ENCODE data around the gene TSR2. TPM values are rescaled to one million over a fixed set of nuclear protein-coding genes. Genes with fewer than 3 reads are reported as not detected.

Gene TSR2
- total and polyA plus RNA-seq, 2 donors (not counting 3 experiments of a cell fraction or from before 2014, with no cell fraction given), result 12.4 to 22.8 TPM

DNA sequence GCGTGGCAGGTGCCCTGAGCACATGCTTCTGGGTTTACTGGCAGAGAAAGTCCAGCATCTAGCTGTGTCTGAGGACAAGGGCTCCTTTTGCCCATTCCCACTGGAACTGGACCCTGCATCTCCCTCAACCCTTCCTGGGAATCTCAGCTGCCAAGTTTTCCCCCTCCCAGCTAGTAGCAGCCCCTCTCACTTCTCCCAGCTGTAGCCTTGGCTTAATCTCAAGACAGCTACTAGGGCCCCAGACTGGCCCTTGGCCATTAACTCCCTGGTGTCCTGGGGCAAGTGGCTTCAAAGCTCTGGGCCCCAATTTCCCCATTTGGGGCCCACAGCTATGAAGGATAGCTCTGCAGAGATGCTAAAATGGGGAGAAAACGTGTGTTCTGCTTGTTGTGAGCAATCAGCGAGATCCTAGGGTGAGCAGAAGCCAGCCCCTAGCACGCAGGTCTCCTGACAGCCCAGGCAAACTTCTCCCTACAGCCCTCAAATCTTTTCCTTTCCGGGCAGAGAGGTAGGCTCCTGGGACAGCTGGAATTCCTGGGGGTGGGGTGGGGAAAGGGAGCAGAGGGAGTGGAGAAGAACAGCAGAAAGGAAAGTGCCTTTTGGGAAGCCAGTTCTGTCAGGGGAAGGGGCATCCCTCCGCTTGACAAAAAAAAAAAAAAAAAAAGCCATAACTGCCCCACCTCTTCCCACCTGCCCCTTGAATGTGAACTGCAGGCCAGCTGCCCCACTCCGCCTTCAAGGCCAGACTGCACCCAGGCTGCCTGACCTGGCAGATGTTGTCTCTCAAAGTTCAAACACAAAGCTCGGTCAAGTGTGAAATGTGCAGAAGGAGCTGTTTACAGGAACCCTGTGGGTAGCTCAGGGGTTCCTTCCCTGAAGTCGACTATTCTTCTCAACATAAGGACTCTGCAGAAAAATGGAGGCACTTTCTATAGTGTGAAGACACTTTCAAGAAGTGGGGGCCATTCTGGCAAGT, 39.2 kb downstream of the TSR2 start:
- POLR2A ChIA-PET, result interaction anchor here (0.5 kb wide), 1 partner anchor 490 kb away, joined by 9 read pairs; no protein-coding TSS in a partner anchor

DNA sequence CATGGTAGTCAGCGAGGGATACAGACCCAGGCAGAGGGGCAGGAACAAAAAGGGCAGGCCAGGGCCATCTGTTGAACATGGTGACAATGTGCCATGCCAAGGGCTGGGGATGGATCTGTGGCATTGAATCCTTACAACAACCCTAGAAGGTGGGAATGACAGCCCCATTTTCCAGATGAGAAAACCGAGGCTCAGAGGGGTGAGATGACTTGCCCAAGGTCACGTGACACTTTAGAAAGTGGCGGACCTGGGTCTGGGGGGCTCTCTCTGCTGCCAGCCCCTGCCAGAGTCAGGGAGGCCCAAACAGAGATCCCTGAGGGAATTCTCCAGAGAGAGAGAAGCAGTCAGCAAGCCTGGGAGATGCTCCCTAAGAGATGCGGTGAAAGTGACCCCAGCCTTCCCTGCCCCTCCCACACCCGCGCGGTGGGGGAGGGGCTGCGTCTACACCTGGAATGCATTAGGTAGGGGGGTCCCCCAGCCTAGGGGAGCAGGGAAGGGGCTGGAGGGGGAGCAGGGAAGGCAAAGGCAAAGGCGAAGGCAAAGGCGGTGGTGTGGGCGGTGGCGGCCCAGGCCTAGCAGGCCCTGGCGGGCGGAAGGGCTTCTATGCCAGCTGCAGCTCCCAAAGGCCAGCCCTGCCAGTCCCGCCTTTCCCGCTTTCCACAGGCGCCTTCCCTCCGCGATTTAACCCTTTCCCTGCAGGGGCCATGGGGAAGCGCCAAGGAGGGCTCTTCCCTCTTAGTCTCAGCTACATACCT, 42.8 kb downstream of the TSR2 start:
- Histone ChIP-seq H3K36me3 (ENCODE audit: control insufficient read depth in 2 of 2, extremely low read depth in 1 of 2, insufficient read depth in 2 of 2, low read length in 2 of 2) (no peaks in the 10 kb centered on the region), H3K4me2 (ENCODE audit: insufficient read depth, low read length) (no peak overlapping the region), H3K4me3 (replicated peaks in 1 of 3; ENCODE audit: insufficient read depth in 1 of 3, low read depth in 1 of 3, low read length in 3 of 3) (no peak overlapping the region), H3K9ac (replicated peaks; ENCODE audit: extremely low read depth, insufficient read depth, low read length) (no peak overlapping the region), H2AFZ (ENCODE audit: low read depth, low read length) (peak overlapping the region; percentile 47), H3K9me3 (replicated peaks; ENCODE audit: control insufficient read depth, insufficient read depth, low read length) (no peaks in the 10 kb centered on the region), H4K20me1 (replicated peaks; ENCODE audit: control insufficient read depth, extremely low read depth, insufficient read depth, low read length) (no peaks in the 10 kb centered on the region), H3K9me1 (replicated peaks; ENCODE audit: control insufficient read depth, extremely low read depth, insufficient read depth, low read length) (no peaks in the 10 kb centered on the region), H3K27ac (ENCODE audit: insufficient read depth, low read depth, low read length) (peak overlapping the region; percentile 12), H3K79me2 (ENCODE audit: control insufficient read depth, insufficient read depth, low read length) (peaks cover 2% of the 10 kb centered on the region), H3K27me3 (ENCODE audit: control insufficient read depth in 2 of 2, insufficient read depth in 2 of 2, low read length in 2 of 2) (no peaks in the 10 kb centered on the region), H3K4me1 (ENCODE audit: control insufficient read depth, extremely low read depth, insufficient read depth, low read length) (peaks cover 18% of the 10 kb centered on the region)
- dilution Hi-C loops (cut with MboI; ENCODE audit: extremely low pct_ligation_motif_present, low sequenced_read_pairs), result no loop called here
- ChIA-PET CTCF (interaction anchor here (0.7 to 0.9 kb wide), 3 partner anchors 14 to 324 kb away, joined by 3 to 4 read pairs (median 3); partner anchors contain the start of genes GNL3L and MAGED2), POLR2A (interaction anchor here (0.7 kb wide), 1 partner anchor 38 kb away, joined by 3 read pairs; no protein-coding TSS in a partner anchor)
- no peak for FAIRE-seq
- no TSS peak for BruUV-seq (replicated peaks)
- no peak for DNase-seq (ENCODE audit: low read depth, low spot score)
- intact Hi-C loops (cut with micrococcal nuclease), result loop anchor here (1.0 to 2.0 kb wide), 2 partner anchors 42 to 46 kb away; partner anchors contain the start of gene TSR2
- TF ChIP-seq, protein P1, sequence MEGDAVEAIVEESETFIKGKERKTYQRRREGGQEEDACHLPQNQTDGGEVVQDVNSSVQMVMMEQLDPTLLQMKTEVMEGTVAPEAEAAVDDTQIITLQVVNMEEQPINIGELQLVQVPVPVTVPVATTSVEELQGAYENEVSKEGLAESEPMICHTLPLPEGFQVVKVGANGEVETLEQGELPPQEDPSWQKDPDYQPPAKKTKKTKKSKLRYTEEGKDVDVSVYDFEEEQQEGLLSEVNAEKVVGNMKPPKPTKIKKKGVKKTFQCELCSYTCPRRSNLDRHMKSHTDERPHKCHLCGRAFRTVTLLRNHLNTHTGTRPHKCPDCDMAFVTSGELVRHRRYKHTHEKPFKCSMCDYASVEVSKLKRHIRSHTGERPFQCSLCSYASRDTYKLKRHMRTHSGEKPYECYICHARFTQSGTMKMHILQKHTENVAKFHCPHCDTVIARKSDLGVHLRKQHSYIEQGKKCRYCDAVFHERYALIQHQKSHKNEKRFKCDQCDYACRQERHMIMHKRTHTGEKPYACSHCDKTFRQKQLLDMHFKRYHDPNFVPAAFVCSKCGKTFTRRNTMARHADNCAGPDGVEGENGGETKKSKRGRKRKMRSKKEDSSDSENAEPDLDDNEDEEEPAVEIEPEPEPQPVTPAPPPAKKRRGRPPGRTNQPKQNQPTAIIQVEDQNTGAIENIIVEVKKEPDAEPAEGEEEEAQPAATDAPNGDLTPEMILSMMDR (IDR thresholded peaks at IDR 0.05; ENCODE audit: extremely low read depth in 1 of 2, insufficient read depth in 1 of 2, low read depth in 1 of 2, low read length in 2 of 2), result no peak
- TF ChIP-seq FOS (IDR thresholded peaks at IDR 0.05; ENCODE audit: borderline replicate concordance, insufficient read depth, low read length), result no peak
- no peak for TF ChIP-seq POLR2A (IDR thresholded peaks at IDR 0.05; ENCODE audit: low read depth, low read length)
- no peak for TF ChIP-seq MYC (IDR thresholded peaks at IDR 0.05; ENCODE audit: low read depth, low read length)
- no peak for TF ChIP-seq EZH2 (IDR thresholded peaks at IDR 0.05; ENCODE audit: borderline replicate concordance, low read depth, low read length, severe bottlenecking)
- TF ChIP-seq JUN (IDR thresholded peaks at IDR 0.05; ENCODE audit: borderline replicate concordance, insufficient read depth, insufficient read length, low read depth), result no peak
- TF ChIP-seq, protein P2, sequence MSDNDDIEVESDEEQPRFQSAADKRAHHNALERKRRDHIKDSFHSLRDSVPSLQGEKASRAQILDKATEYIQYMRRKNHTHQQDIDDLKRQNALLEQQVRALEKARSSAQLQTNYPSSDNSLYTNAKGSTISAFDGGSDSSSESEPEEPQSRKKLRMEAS (IDR thresholded peaks at IDR 0.05; ENCODE audit: insufficient read depth, insufficient read length), result no peak
- no peak for TF ChIP-seq GATA2 (IDR thresholded peaks at IDR 0.05; ENCODE audit: insufficient read depth, insufficient read length, low read depth, low read length)
- TF ChIP-seq POLR2AphosphoS5 (IDR thresholded peaks at IDR 0.05; ENCODE audit: insufficient read depth, low read depth, low read length), result no peak

More for the DNA sequence above, 39.2 kb downstream of the TSR2 start:
- Histone ChIP-seq H3K4me3 (replicated peaks in 1 of 3; ENCODE audit: insufficient read depth in 1 of 3, low read depth in 1 of 3, low read length in 3 of 3) (no peak overlapping the region), H3K27ac (ENCODE audit: insufficient read depth, low read depth, low read length) (no peak overlapping the region), H3K79me2 (ENCODE audit: control insufficient read depth, insufficient read depth, low read length) (peaks cover 1% of the 10 kb centered on the region), H3K9me3 (replicated peaks; ENCODE audit: control insufficient read depth, insufficient read depth, low read length) (no peaks in the 10 kb centered on the region), H3K9me1 (replicated peaks; ENCODE audit: control insufficient read depth, extremely low read depth, insufficient read depth, low read length) (no peaks in the 10 kb centered on the region), H3K4me1 (ENCODE audit: control insufficient read depth, extremely low read depth, insufficient read depth, low read length) (peaks cover 18% of the 10 kb centered on the region), H3K36me3 (ENCODE audit: control insufficient read depth in 2 of 2, extremely low read depth in 1 of 2, insufficient read depth in 2 of 2, low read length in 2 of 2) (no peaks in the 10 kb centered on the region), H4K20me1 (replicated peaks; ENCODE audit: control insufficient read depth, extremely low read depth, insufficient read depth, low read length) (no peaks in the 10 kb centered on the region), H3K4me2 (ENCODE audit: insufficient read depth, low read length) (no peak overlapping the region), H3K9ac (replicated peaks; ENCODE audit: extremely low read depth, insufficient read depth, low read length) (no peak overlapping the region), H2AFZ (ENCODE audit: low read depth, low read length) (no peak overlapping the region), H3K27me3 (ENCODE audit: control insufficient read depth in 2 of 2, insufficient read depth in 2 of 2, low read length in 2 of 2) (no peaks in the 10 kb centered on the region)
- CTCF ChIA-PET, result interaction anchor here (1.1 kb wide), 1 partner anchor 12 kb away, joined by 3 read pairs; no protein-coding TSS in a partner anchor
- FAIRE-seq, result no peak
- TF ChIP-seq POLR2A (IDR thresholded peaks at IDR 0.05; ENCODE audit: low read depth, low read length) (no peak), MYC (IDR thresholded peaks at IDR 0.05; ENCODE audit: low read depth, low read length) (no peak)
- no peak for DNase-seq (ENCODE audit: low read depth, low spot score)
- dilution Hi-C loops (cut with MboI; ENCODE audit: extremely low pct_ligation_motif_present, low sequenced_read_pairs), result no loop called here
- intact Hi-C loops (cut with micrococcal nuclease), result no loop called here
- no TSS peak for BruUV-seq (replicated peaks)

Measured in endothelial cell of umbilical vein (primary cell).